ENCODE results near the gene NDRG2. TPM values are rescaled to one million over a fixed set of nuclear protein-coding genes. Genes with fewer than 3 reads are reported as not detected.

Gene NDRG2
- total RNA-seq, 1 experiment from 2014 or later, result 12.0 TPM

Other genes starting within 250 kb of the NDRG2 start
- not detected in 2 replicates for gene RNASE6, start 243.8 kb downstream of the NDRG2 start, total RNA-seq (2014; rRNA removed; shearing (Covaris generic))
- 0.21 TPM in 1 of 2 replicates, not detected in the other for gene RNASE1, start 222.2 kb downstream of the NDRG2 start, total RNA-seq (2014; rRNA removed; shearing (Covaris generic))
- not detected in 2 replicates for gene RNASE3, start 133.7 kb downstream of the NDRG2 start, total RNA-seq (2014; rRNA removed; shearing (Covaris generic))
- gene RNASE2, start 69.6 kb downstream of the NDRG2 start, total RNA-seq (2014; rRNA removed; shearing (Covaris generic)), result not detected in 2 replicates
- 38.0 and 47.1 TPM in 2 replicates for gene METTL17, start 35.1 kb downstream of the NDRG2 start, total RNA-seq (2014; rRNA removed; shearing (Covaris generic))
- not detected in 2 replicates for gene SLC39A2, start 25.8 kb downstream of the NDRG2 start, total RNA-seq (2014; rRNA removed; shearing (Covaris generic))
- not detected in 2 replicates for gene TPPP2, start 5.2 kb upstream of the NDRG2 start, total RNA-seq (2014; rRNA removed; shearing (Covaris generic))
- not detected in 2 replicates for gene RNASE13, start 9.7 kb upstream of the NDRG2 start, total RNA-seq (2014; rRNA removed; shearing (Covaris generic))
- gene RNASE7, start 17.3 kb upstream of the NDRG2 start, total RNA-seq (2014; rRNA removed; shearing (Covaris generic)), result not detected in 2 replicates
- gene RNASE8, start 32.8 kb upstream of the NDRG2 start, total RNA-seq (2014; rRNA removed; shearing (Covaris generic)), result not detected in 2 replicates
- 16.0 and 19.7 TPM in 2 replicates for gene ARHGEF40, start 45.2 kb upstream of the NDRG2 start, total RNA-seq (2014; rRNA removed; shearing (Covaris generic))
- 5.5 and 5.9 TPM in 2 replicates for gene ZNF219, start 73.6 kb upstream of the NDRG2 start, total RNA-seq (2014; rRNA removed; shearing (Covaris generic))
- gene TMEM253, start 76.0 kb upstream of the NDRG2 start, total RNA-seq (2014; rRNA removed; shearing (Covaris generic)), result 0.11 TPM in 1 of 2 replicates, not detected in the other
- not detected in 2 replicates for gene OR5AU1, start 131.0 kb upstream of the NDRG2 start, total RNA-seq (2014; rRNA removed; shearing (Covaris generic))
- 520 and 523 TPM in 2 replicates for gene HNRNPC, start 244.4 kb upstream of the NDRG2 start, total RNA-seq (2014; rRNA removed; shearing (Covaris generic))